HepG2 (cell line): Measurements from ENCODE around the gene BRD3. TPM values are rescaled to one million over a fixed set of nuclear protein-coding genes. Genes with fewer than 3 reads are reported as not detected.

ENCODE experiments used
- ATAC-seq: fragments of 200-7000 bp; cut with Tn5 transposase; 3 replicates; pipeline ENCODE4 v1.9.1; 2020; ENCODE audit warnings: mild to moderate bottlenecking, moderate library complexity
- BruUV-seq: library from RNA; stranded (reverse); fragments of 400-500 nt; replicated peaks from 2 replicates; lab custom pipeline; 2021; lab: Mats Ljungman, UMichigan
- CTCF ChIA-PET: fragments of 300-600 bp; formaldehyde crosslinking; extraction: SDS; loops from one replicate; lab custom pipeline; 2021; ENCODE audit warnings: low total read pairs, inconsistent platforms, low intra/inter-chr PET ratio; lab: Yijun Ruan, JAX
- POLR2A ChIA-PET: fragments of 350-600 bp; sonication (Branson Sonifier 250); formaldehyde crosslinking; loops from one replicate; lab custom pipeline; 2020; ENCODE audit warnings: antibody characterized with exemption, inconsistent platforms; lab: Yijun Ruan, JAX
- DNase-seq: peaks from one replicate; pipeline ENCODE4 v3.0.0-alpha.2; 2015; ENCODE audit warnings: low spot score
- FAIRE-seq: peaks from 3 replicates; lab custom pipeline; 2011; peaks lifted over from hg19 to GRCh38; lab: Jason Lieb, UNC
- H2AFZ ChIP-seq: one replicate; pipeline ENCODE4 v1.6.1; 2011; ENCODE audit warnings: low read length, inconsistent platforms
- H3K27ac ChIP-seq: fragments of 300-600 bp; 3 replicates; pipeline ENCODE4 v1.8.0; 2011; ENCODE audit warnings: mixed run types, mild to moderate bottlenecking, mixed read lengths, low read length, inconsistent platforms; ENCODE audit not compliant: insufficient read depth; ENCODE audit errors: extremely low read length
- H3K27me3 ChIP-seq, 2 experiments: fragments of 200-600 bp in 1 of 2; 2 replicates in 1 of 2; 3 replicates in 1 of 2; pipeline versions ENCODE4 v1.6.0 to v1.8.0; 2011; ENCODE audit warnings: low read length in 2 of 2, mild to moderate bottlenecking in 2 of 2, moderate library complexity in 2 of 2, inconsistent platforms in 1 of 2; ENCODE audit not compliant: insufficient read depth in 2 of 2, control insufficient read depth in 1 of 2
- H3K36me3 ChIP-seq, 2 experiments: fragments of 200-600 bp in 1 of 2; replicated peaks in 1 of 2; 2 replicates in 1 of 2; 3 replicates in 1 of 2; pipeline versions ENCODE4 v1.5.1 to v1.8.0; 2011; ENCODE audit warnings: low read length in 2 of 2, inconsistent platforms in 1 of 2; ENCODE audit not compliant: insufficient read depth in 2 of 2, control insufficient read depth in 1 of 2
- H3K4me1 ChIP-seq: 2 replicates; pipeline ENCODE4 v1.5.1; 2012; ENCODE audit warnings: low read length, inconsistent platforms; ENCODE audit not compliant: insufficient read depth
- H3K4me2 ChIP-seq: 2 replicates; pipeline ENCODE4 v1.6.0; 2011; ENCODE audit warnings: low read depth, low read length, inconsistent platforms
- H3K4me3 ChIP-seq, 3 experiments: fragments of 200-600 bp in 1 of 3; sonication (generic), shearing (Covaris generic) in 1 of 3; replicated peaks in 1 of 3; 2 replicates each; pipeline ENCODE4 v1.5.1; 2011 to 2016; ENCODE audit warnings: low read length in 3 of 3, inconsistent platforms in 2 of 3, low read depth in 2 of 3, mild to moderate bottlenecking in 2 of 3, control low read depth in 1 of 3, mixed read lengths in 1 of 3; ENCODE audit not compliant: insufficient read depth in 1 of 3
- H3K79me2 ChIP-seq: one replicate; pipeline ENCODE4 v1.6.1; 2011; ENCODE audit warnings: low read length, inconsistent platforms; ENCODE audit not compliant: insufficient read depth
- H3K9ac ChIP-seq: 2 replicates; pipeline ENCODE4 v1.6.0; 2011; ENCODE audit warnings: mild to moderate bottlenecking, low read depth, low read length, inconsistent platforms; ENCODE audit not compliant: insufficient read depth
- H3K9me3 ChIP-seq: 2 replicates; pipeline ENCODE4 v1.5.1; 2012; ENCODE audit warnings: mild to moderate bottlenecking, low read length
- H4K20me1 ChIP-seq: 2 replicates; pipeline ENCODE4 v1.6.0; 2011; ENCODE audit warnings: inconsistent platforms, mild to moderate bottlenecking, low read length, moderate library complexity; ENCODE audit not compliant: insufficient read depth
- SAFB2 ChIP-seq: sonication (generic); formaldehyde crosslinking; IDR thresholded peaks from 2 replicates; pipeline ENCODE4 v1.5.1; 2020; ENCODE audit warnings: missing genetic modification reagents, low read depth, mild to moderate bottlenecking, borderline replicate concordance
- ZIK1 ChIP-seq: sonication (generic); formaldehyde crosslinking; IDR thresholded peaks from 2 replicates; pipeline ENCODE4 v1.5.0; 2020; ENCODE audit warnings: mild to moderate bottlenecking, low read depth, missing genetic modification reagents, borderline replicate concordance
- WGBS: methylation state at CpG from one replicate; pipeline ENCODE4 v1.1.6; 2017; ENCODE audit warnings: low lambda C conversion rate; 5-methylcytosine and 5-hydroxymethylcytosine counted together
- in situ Hi-C: cut with HindIII; loops from 2 replicates; pipeline ENCODE4 v1.10.0; 2017; ENCODE audit warnings: low pct_unique_long_range_greater_than_20kb; ENCODE audit not compliant: extremely low pct_ligation_motif_present
- intact Hi-C: fragments of 100-400 bp; cut with micrococcal nuclease; formaldehyde crosslinking; loops from one replicate; pipeline ENCODE4 v1.10.0; 2022; ENCODE audit not compliant: unreplicated experiment
- polyA plus RNA-seq, 8 experiments: library from polyadenylated mRNA; depleted of rRNA in 3 of 8; stranded (reverse) in 7 of 8; unstranded in 1 of 8; fragments of >200 nt; fragmentation: Illumina TruSeq in 4 of 8; extraction: Trizol in 4 of 8; gene quantifications; 2 replicates each; pipeline versions ENCODE4 v1.2.1 to v1.2.3, GENCODE V29; 2011 to 2016; ENCODE audit warnings: low read depth in 4 of 8, missing spikeins in 1 of 8, mixed read lengths in 1 of 8; ENCODE audit not compliant: insufficient read depth in 1 of 8
- total RNA-seq, 5 experiments: library from RNA; depleted of rRNA; stranded (reverse); fragments of >200 nt; fragmentation: Illumina TruSeq; extraction: Trizol; gene quantifications; 2 replicates each; pipeline ENCODE4 v1.2.3, GENCODE V29; 2016; ENCODE audit warnings: low read depth in 1 of 5
- TF ChIP-seq, protein P1 (sequence below): sonication (generic); formaldehyde crosslinking; IDR thresholded peaks from 2 replicates; pipeline ENCODE4 v1.4.0; 2020; ENCODE audit warnings: missing genetic modification reagents
- TF ChIP-seq, protein P2 (sequence below): sonication (generic); formaldehyde crosslinking; IDR thresholded peaks from 2 replicates; pipeline ENCODE4 v1.4.0; 2020; ENCODE audit warnings: missing genetic modification reagents

Gene BRD3
- total and polyA plus RNA-seq, 2 of the 13 experiments (the other 11 are each of a cell fraction or from before 2014, with no cell fraction given): 5.9 to 12.9 TPM

DNA sequence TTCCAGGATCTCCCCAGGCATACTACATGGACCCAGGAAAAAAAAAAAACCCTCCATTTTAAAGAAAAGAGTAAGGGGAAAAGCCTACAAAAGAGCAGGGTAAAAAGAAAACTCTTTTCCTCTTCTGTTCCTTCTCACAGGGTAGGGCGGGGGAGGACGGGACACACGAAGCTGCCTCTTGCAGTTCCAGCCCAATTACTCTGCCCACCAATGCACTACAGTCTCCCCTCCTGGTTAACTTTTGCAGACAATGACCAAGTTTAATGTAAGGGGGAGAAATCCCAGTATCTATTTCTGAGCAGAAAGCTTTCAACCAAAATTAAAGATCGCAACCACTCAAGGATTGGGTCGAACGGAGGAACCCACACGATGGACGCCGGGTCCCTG, 1.3 kb downstream of the BRD3 start:
- POLR2A ChIA-PET: interaction anchor here (1.2 kb wide), 1 partner anchor 277 kb away, joined by 3 read pairs; no protein-coding TSS in a partner anchor
- Histone ChIP-seq H3K4me1 (peaks cover 55% of the 10 kb centered on the region), H3K4me3 (peak overlapping the region; percentile 81 to 97 (median 82)), H3K9ac (peak overlapping the region; percentile 90), H3K36me3 (no peaks in the 10 kb centered on the region; a peak in 1 of 5 replicates), H3K79me2 (peaks cover 56% of the 10 kb centered on the region), H2AFZ (no peak overlapping the region), H3K27ac (peak overlapping the region; percentile 81), H4K20me1 (peaks cover 33% of the 10 kb centered on the region), H3K9me3 (no peaks in the 10 kb centered on the region), H3K4me2 (peak overlapping the region; percentile 86), H3K27me3 (peaks cover 9 to 25% of the 10 kb centered on the region in 2 experiments; a peak in 4 of 5 replicates)
- CTCF ChIA-PET: no interaction called here
- intact Hi-C loops (loop anchor here (5.0 kb wide), 1 partner anchor 39 kb away; the partner anchor contains the start of gene BRD3OS), in situ Hi-C loops (loop anchor here (10.0 kb wide), 1 partner anchor 268 kb away; no protein-coding TSS in a partner anchor)
- 0% methylated on average over 8 of the region's 9 CpGs for WGBS
- ATAC-seq (no peak), FAIRE-seq (peak; percentile 34), DNase-seq (no peak)
- BruUV-seq: TSS peak; percentile 48
- peak; percentile 24; the same call in 1 of the 2 replicates for TF ChIP-seq SAFB2 (CRISPR knock-in tag)
- TF ChIP-seq, protein P1, sequence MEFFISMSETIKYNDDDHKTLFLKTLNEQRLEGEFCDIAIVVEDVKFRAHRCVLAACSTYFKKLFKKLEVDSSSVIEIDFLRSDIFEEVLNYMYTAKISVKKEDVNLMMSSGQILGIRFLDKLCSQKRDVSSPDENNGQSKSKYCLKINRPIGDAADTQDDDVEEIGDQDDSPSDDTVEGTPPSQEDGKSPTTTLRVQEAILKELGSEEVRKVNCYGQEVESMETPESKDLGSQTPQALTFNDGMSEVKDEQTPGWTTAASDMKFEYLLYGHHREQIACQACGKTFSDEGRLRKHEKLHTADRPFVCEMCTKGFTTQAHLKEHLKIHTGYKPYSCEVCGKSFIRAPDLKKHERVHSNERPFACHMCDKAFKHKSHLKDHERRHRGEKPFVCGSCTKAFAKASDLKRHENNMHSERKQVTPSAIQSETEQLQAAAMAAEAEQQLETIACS (CRISPR knock-in tag): no peak
- 0 out of 2 replicates have a peak, but pooled peaks have one; percentile 45 for TF ChIP-seq ZIK1 (CRISPR knock-in tag)
- TF ChIP-seq, protein P2, sequence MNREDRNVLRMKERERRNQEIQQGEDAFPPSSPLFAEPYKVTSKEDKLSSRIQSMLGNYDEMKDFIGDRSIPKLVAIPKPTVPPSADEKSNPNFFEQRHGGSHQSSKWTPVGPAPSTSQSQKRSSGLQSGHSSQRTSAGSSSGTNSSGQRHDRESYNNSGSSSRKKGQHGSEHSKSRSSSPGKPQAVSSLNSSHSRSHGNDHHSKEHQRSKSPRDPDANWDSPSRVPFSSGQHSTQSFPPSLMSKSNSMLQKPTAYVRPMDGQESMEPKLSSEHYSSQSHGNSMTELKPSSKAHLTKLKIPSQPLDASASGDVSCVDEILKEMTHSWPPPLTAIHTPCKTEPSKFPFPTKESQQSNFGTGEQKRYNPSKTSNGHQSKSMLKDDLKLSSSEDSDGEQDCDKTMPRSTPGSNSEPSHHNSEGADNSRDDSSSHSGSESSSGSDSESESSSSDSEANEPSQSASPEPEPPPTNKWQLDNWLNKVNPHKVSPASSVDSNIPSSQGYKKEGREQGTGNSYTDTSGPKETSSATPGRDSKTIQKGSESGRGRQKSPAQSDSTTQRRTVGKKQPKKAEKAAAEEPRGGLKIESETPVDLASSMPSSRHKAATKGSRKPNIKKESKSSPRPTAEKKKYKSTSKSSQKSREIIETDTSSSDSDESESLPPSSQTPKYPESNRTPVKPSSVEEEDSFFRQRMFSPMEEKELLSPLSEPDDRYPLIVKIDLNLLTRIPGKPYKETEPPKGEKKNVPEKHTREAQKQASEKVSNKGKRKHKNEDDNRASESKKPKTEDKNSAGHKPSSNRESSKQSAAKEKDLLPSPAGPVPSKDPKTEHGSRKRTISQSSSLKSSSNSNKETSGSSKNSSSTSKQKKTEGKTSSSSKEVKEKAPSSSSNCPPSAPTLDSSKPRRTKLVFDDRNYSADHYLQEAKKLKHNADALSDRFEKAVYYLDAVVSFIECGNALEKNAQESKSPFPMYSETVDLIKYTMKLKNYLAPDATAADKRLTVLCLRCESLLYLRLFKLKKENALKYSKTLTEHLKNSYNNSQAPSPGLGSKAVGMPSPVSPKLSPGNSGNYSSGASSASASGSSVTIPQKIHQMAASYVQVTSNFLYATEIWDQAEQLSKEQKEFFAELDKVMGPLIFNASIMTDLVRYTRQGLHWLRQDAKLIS (CRISPR knock-in tag): 0 out of 2 replicates have a peak, but pooled peaks have one; percentile 41
